Stomach (tissue), 4 donors: ENCODE results near the gene RCBTB2.

Experiments
- CTCF ChIP-seq, 7 experiments: fragments of 450-650 bp in 4 of 7; fragments of 200-600 bp in 3 of 7; sonication (generic) in 3 of 7; IDR thresholded peaks; one replicate each; pipeline ENCODE4 v1.5.1; 2016 to 2019; ENCODE audit warnings: antibody characterized with exemption in 7 of 7, control low read depth in 2 of 7, mild to moderate bottlenecking in 1 of 7
- EP300 ChIP-seq: sonication (generic); formaldehyde crosslinking; IDR thresholded peaks from one replicate; pipeline ENCODE4 v1.6.1; 2017; ENCODE audit warnings: antibody characterized with exemption
- POLR2A ChIP-seq, 4 donors: fragments of 450-650 bp; IDR thresholded peaks; one replicate each; pipeline ENCODE4 v1.6.1; 2016; ENCODE audit warnings: antibody characterized with exemption in 4 of 4, control low read depth in 2 of 4, mild to moderate bottlenecking in 1 of 4, moderate library complexity in 1 of 4
- POLR2AphosphoS5 ChIP-seq, 3 donors: sonication (generic); formaldehyde crosslinking; IDR thresholded peaks; one replicate each; pipeline ENCODE4 v1.6.1; 2016; ENCODE audit warnings: antibody characterized with exemption in 3 of 3

- no peak for TF ChIP-seq CTCF (IDR thresholded peaks at IDR 0.05)
- no peak for TF ChIP-seq POLR2AphosphoS5 (IDR thresholded peaks at IDR 0.05)
- no peak for TF ChIP-seq EP300
- TF ChIP-seq POLR2A (IDR thresholded peaks at IDR 0.05), result no peak
These were observed 36.3 kb upstream of the RCBTB2 start for GRCh38 chr13:48569104-48569666.
